Measurements from ENCODE around the gene GLRB. TPM values are rescaled to one million over a fixed set of nuclear protein-coding genes. Genes with fewer than 3 reads are reported as not detected.
"Not testable (repeated sequence)": the region's sequence is repeated elsewhere in the genome, so short reads cannot be mapped to it uniquely, and the experiment has no call there.

Gene GLRB
- total RNA-seq, 2 donors from 2014 or later: 13.2 to 14.5 TPM

DNA sequence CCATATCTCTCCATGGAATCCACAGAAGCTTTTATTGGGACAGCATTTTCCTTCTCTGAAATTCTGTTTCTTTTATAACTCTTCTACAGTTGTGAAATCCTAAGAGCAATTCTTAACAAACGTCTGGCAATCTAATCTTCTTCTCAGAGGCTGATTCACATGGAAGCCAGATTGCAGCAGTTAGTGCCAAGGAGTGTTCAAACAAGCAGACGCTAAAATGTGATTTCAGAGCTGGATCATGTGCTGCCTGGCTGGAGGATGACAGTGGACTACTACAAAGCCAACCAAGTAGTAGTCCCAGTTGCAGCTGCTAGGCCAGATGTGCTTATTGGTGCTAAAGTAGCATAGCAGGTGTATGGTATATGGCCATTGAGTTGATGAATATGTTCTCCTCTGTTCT is 27.7 kb upstream of the GLRB start:
- H3K27me3 ChIP-seq: no peaks in the 10 kb centered on the region
- TF ChIP-seq, protein P1, sequence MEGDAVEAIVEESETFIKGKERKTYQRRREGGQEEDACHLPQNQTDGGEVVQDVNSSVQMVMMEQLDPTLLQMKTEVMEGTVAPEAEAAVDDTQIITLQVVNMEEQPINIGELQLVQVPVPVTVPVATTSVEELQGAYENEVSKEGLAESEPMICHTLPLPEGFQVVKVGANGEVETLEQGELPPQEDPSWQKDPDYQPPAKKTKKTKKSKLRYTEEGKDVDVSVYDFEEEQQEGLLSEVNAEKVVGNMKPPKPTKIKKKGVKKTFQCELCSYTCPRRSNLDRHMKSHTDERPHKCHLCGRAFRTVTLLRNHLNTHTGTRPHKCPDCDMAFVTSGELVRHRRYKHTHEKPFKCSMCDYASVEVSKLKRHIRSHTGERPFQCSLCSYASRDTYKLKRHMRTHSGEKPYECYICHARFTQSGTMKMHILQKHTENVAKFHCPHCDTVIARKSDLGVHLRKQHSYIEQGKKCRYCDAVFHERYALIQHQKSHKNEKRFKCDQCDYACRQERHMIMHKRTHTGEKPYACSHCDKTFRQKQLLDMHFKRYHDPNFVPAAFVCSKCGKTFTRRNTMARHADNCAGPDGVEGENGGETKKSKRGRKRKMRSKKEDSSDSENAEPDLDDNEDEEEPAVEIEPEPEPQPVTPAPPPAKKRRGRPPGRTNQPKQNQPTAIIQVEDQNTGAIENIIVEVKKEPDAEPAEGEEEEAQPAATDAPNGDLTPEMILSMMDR (IDR thresholded peaks at IDR 0.05): no peak
- H3K36me3 ChIP-seq: no peaks in the 10 kb centered on the region
- peak; percentile 68 for DNase-seq (ENCODE audit: low spot score)
- no peak overlapping the region for H3K4me3 ChIP-seq
- no peaks in the 10 kb centered on the region for H3K4me1 ChIP-seq
- H3K27ac ChIP-seq: no peak overlapping the region
- no peaks in the 10 kb centered on the region for H3K9me3 ChIP-seq

DNA sequence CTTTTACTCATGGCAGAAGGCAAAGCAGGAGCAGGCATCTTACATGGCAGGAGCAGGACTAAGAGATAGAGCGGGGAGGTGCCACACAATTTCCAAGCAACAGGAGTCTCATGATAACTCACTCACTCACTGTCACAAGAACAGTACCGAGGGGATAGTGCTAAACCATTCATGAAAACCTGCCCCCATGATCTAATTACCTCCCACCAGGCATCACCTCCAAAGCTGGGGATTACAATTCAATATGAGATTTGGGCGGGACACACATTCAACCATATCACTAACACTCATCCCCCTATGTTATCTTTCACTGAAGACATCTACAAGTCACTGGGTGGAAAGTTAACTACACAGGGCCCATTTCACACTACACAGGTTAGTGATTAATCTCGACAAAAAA is 25.4 kb upstream of the GLRB start:
- TF ChIP-seq, protein P1 (IDR thresholded peaks at IDR 0.05): no peak
- no peaks in the 10 kb centered on the region for H3K36me3 ChIP-seq
- no peak overlapping the region for H3K4me3 ChIP-seq
- no peaks in the 10 kb centered on the region for H3K9me3 ChIP-seq
- no peaks in the 10 kb centered on the region for H3K27me3 ChIP-seq
- DNase-seq (ENCODE audit: low spot score): no peak
- H3K4me1 ChIP-seq: no peaks in the 10 kb centered on the region
- no peak overlapping the region for H3K27ac ChIP-seq

DNA sequence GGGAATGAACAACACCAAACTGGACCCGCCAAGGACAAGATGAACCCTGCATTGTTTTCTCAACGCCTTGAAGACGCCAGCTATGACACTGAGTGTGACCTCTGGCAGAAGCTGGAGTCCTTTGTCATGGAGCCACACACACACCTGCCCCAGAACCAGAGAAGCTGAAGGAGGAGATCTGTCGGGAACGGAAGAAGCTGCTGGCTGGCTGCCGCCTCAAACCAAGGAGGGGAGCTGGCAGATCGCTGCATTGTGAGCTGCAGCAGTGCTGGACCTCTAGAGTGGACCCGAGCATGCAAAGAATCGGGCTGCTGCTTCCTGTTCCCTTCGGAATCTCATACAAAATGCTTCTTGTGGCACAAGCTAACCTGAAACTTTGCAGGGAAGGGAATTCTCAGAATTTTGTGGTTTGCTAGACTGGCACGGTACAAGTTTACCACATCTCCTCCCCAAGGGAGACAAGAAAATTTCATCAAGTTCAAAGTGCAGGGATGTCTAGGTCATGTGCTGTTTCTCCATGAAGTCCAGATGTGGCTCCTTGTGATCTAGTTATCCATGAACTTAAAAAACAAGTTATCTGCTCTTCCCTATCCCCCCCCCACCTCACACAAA is 23.4 kb upstream of the GLRB start:
- Histone ChIP-seq H3K27ac (no peak overlapping the region), H3K36me3 (no peaks in the 10 kb centered on the region), H3K27me3 (no peaks in the 10 kb centered on the region), H3K4me1 (no peaks in the 10 kb centered on the region), H3K4me3 (no peak overlapping the region), H3K9me3 (no peaks in the 10 kb centered on the region)
- DNase-seq (ENCODE audit: low spot score): no peak
- TF ChIP-seq, protein P1 (IDR thresholded peaks at IDR 0.05): no peak

DNA sequence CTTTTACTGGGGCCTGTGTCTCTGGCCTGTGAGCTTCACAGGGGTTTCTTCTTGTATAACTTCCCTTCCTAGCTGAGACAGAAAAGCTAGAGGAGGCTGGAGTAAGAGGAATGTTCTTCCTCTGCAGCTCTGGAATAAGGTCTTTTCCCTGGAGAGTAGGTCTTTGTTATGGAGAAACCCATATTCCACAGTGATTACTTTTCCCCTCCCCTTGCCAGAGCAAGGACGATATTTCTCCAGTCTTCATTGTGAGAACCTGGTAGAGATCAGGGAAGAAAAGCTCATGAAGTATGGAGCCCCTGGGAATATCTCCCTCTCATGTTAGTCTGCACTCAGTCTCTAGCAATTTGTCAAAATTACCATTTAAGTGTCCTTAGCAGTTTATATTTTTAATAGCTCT is 18.7 kb upstream of the GLRB start:
- Histone ChIP-seq H3K27ac (no peak overlapping the region), H3K36me3 (no peaks in the 10 kb centered on the region), H3K27me3 (no peaks in the 10 kb centered on the region), H3K4me3 (no peak overlapping the region), H3K9me3 (no peaks in the 10 kb centered on the region), H3K4me1 (no peaks in the 10 kb centered on the region)
- DNase-seq (ENCODE audit: low spot score): no peak
- TF ChIP-seq, protein P1 (IDR thresholded peaks at IDR 0.05): no peak

DNA sequence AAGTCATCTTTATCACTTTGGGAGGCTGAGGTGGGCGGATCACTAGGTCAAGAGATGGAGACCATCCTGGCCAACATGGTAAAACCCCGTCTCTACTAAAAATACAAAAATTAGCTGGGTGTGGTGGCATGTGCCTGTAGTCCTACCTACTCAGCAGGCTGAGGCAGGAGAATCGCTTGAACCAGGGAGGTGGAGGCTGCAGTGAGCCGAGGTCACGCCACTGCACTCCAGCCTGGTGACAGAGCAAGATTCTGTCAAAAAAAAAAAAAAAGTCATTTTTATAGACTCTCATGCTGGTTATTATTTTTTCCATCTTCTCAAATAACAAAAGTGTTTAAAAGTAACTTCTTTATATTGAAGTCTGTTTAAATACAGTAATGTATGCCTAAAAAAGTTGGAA is 17.1 kb upstream of the GLRB start:
- H3K27me3 ChIP-seq; H3K36me3 ChIP-seq; H3K9me3 ChIP-seq; H3K27ac ChIP-seq; H3K4me1 ChIP-seq; DNase-seq (ENCODE audit: low spot score); H3K4me3 ChIP-seq: not testable (repeated sequence)

DNA sequence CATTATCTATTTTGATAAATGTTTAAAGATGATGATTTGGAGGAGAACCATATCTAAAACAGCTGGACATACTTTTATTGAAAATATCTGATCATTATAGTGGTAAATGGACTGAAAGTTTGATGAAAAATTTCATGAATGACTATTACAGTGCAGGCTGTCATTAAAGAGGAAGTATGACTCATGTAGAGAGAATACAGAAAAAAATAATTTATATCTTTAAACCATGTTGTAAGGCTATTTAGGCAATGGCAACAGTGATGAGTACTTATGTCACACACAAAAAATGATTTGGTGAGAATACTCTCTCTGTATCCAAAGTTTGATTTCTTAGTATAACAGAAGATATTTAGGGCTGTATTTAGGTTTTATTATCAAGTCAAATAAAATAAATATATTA is 3.9 kb upstream of the GLRB start:
- TF ChIP-seq, protein P1 (IDR thresholded peaks at IDR 0.05): no peak
- no peak overlapping the region for H3K4me3 ChIP-seq

More for the DNA sequence above, 3.9 kb upstream of the GLRB start:
- Histone ChIP-seq H3K27me3 (no peaks in the 10 kb centered on the region), H3K27ac (no peak overlapping the region), H3K36me3 (no peaks in the 10 kb centered on the region), H3K4me1 (peaks cover 0 to 4% of the 10 kb centered on the region in 2 donors), H3K9me3 (no peaks in the 10 kb centered on the region)
- no peak for DNase-seq (ENCODE audit: low spot score)

Measured in right atrium auricular region (tissue), 2 donors.